Stimulated activated CD4-positive, alpha-beta T cell treated with anti-CD3 and anti-CD28 coated beads, Interleukin-4, amount 100 ng/mL, for 4 hours (primary cell): ENCODE data around the gene TRAF3.

Experiments used
- DNase-seq, 2 experiments: peaks; one replicate each; pipeline ENCODE4 v3.0.0-alpha.2; 2020

Gene TRAF3

GRCh38 chr14:102778338-102779083, 1.3 kb downstream of the TRAF3 start:
- DNase-seq = peak; percentile 16 to 17

GRCh38 chr14:102779084-102779462, 1.8 kb downstream of the TRAF3 start:
- no peak for DNase-seq

- no peak for DNase-seq
Measured at GRCh38 chr14:102779574-102780315, 2.5 kb downstream of the TRAF3 start.

GRCh38 chr14:102781063-102781462, 3.8 kb downstream of the TRAF3 start:
- no peak for DNase-seq

GRCh38 chr14:102782974-102783373, 5.7 kb downstream of the TRAF3 start:
- no peak for DNase-seq

GRCh38 chr14:102784892-102785594, 7.8 kb downstream of the TRAF3 start:
- DNase-seq = no peak

GRCh38 chr14:102785595-102785963, 8.3 kb downstream of the TRAF3 start:
- no peak for DNase-seq

- no peak for DNase-seq
Measured at GRCh38 chr14:102786768-102787167, 9.5 kb downstream of the TRAF3 start.

GRCh38 chr14:102789349-102789748, 12.1 kb downstream of the TRAF3 start:
- DNase-seq = no peak

- no peak for DNase-seq
Measured at GRCh38 chr14:102793531-102794328, 16.5 kb downstream of the TRAF3 start.

GRCh38 chr14:102795060-102795925, 18.0 kb downstream of the TRAF3 start:
- DNase-seq = peak in 1 of 2 experiments; percentile 28

GRCh38 chr14:102796661-102797190, 19.5 kb downstream of the TRAF3 start:
- DNase-seq = no peak

GRCh38 chr14:102798926-102799325, 21.7 kb downstream of the TRAF3 start:
- no peak for DNase-seq

- DNase-seq = no peak
Measured at GRCh38 chr14:102799684-102800562, 22.7 kb downstream of the TRAF3 start.

GRCh38 chr14:102802834-102803523, 25.7 kb downstream of the TRAF3 start:
- DNase-seq = no peak

- DNase-seq = no peak
Measured at GRCh38 chr14:102804858-102805257, 27.6 kb downstream of the TRAF3 start.

GRCh38 chr14:102805371-102805891, 28.2 kb downstream of the TRAF3 start:
- peak; percentile 25 to 31 for DNase-seq

GRCh38 chr14:102805941-102806340, 28.7 kb downstream of the TRAF3 start:
- DNase-seq = no peak

GRCh38 chr14:102806447-102806846, 29.2 kb downstream of the TRAF3 start:
- DNase-seq = no peak

- DNase-seq = no peak
Measured at GRCh38 chr14:102807013-102807406, 29.8 kb downstream of the TRAF3 start.
